Ectodermal cell (in vitro differentiated cells): ENCODE data around the gene MLN.

ENCODE experiments used
- H3K27ac ChIP-seq: 2 replicates; pipeline ENCODE4 v1.7.0; 2013; ENCODE audit warnings: mild to moderate bottlenecking, low read depth, low read length; ENCODE audit not compliant: insufficient read depth, poor library complexity, severe bottlenecking
- H3K27me3 ChIP-seq: 2 replicates; pipeline ENCODE4 v1.7.0; 2013; ENCODE audit warnings: mild to moderate bottlenecking, low read length; ENCODE audit not compliant: insufficient read depth, control insufficient read depth, poor library complexity, severe bottlenecking
- H3K36me3 ChIP-seq: one replicate; pipeline ENCODE4 v1.7.0; 2013; ENCODE audit warnings: low read length; ENCODE audit not compliant: control insufficient read depth, insufficient read depth
- H3K4me1 ChIP-seq: one replicate; pipeline ENCODE4 v1.7.0; 2013; ENCODE audit warnings: low read length; ENCODE audit not compliant: control insufficient read depth, insufficient read depth
- H3K4me3 ChIP-seq: 2 replicates; pipeline ENCODE4 v1.7.0; 2013; ENCODE audit warnings: low read depth, low read length, control low read depth; ENCODE audit not compliant: insufficient read depth
- H3K9me3 ChIP-seq: 2 replicates; pipeline ENCODE4 v1.7.0; 2013; ENCODE audit warnings: mild to moderate bottlenecking, low read length, moderate library complexity; ENCODE audit not compliant: control insufficient read depth
- WGBS, 2 experiments: methylation state at CpG; one replicate each; pipeline ENCODE4 v1.1.7; 2013; ENCODE audit warnings: missing lambda C conversion rate in 2 of 2; 5-methylcytosine and 5-hydroxymethylcytosine counted together

MLN gene

DNA sequence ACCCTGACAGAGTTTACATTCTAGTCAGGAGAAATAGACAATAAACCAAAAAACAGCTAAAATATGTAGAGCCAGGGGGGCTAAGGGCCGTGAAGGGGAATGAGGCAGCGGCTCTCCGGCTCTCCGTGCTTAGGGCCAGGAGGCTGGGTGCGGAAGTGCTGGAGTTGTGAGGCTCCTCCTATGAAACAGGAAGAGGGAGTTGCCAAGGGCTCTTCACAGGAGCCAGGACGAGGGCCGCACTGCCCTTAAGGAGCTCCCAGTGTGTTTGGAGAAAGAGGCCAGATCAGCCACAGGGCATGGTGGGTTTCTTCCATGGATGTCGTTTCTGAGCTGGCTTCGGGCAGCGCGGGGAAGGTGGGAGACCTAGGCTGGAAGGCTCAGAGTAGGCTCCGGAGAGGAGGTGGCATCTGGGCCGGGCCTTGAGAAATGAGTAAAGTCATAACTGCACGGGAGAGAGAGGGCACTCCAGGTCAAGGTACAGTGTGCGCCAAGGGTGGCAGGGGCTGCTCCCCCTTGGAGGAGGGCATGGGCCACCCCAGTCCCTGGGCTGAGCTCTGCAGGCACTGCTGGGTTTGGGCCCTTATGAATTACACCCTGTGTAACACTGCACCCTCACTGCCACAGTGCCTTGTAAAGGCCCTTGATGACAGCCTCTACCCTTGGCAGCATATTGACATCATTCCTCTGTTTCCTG, 20.8 kb upstream of the MLN start:
- Histone ChIP-seq H3K27ac (no peak overlapping the region), H3K9me3 (no peaks in the 10 kb centered on the region), H3K27me3 (no peaks in the 10 kb centered on the region), H3K36me3 (no peaks in the 10 kb centered on the region), H3K4me3 (no peak overlapping the region), H3K4me1 (peaks cover 11% of the 10 kb centered on the region)
- WGBS, 2 experiments: 85 to 89% methylated on average over 15 of the region's 15 CpGs

- no peak overlapping the region for H3K27ac ChIP-seq
- peaks cover 11% of the 10 kb centered on the region for H3K4me1 ChIP-seq
- H3K27me3 ChIP-seq: no peaks in the 10 kb centered on the region
- no peak overlapping the region for H3K4me3 ChIP-seq
- no peaks in the 10 kb centered on the region for H3K36me3 ChIP-seq
- H3K9me3 ChIP-seq: no peaks in the 10 kb centered on the region
- WGBS, 2 experiments: 92 to 98% methylated on average over 2 of the region's 2 CpGs
Measured at GRCh38 chr6:33823806-33824205, 20.0 kb upstream of the MLN start.

DNA sequence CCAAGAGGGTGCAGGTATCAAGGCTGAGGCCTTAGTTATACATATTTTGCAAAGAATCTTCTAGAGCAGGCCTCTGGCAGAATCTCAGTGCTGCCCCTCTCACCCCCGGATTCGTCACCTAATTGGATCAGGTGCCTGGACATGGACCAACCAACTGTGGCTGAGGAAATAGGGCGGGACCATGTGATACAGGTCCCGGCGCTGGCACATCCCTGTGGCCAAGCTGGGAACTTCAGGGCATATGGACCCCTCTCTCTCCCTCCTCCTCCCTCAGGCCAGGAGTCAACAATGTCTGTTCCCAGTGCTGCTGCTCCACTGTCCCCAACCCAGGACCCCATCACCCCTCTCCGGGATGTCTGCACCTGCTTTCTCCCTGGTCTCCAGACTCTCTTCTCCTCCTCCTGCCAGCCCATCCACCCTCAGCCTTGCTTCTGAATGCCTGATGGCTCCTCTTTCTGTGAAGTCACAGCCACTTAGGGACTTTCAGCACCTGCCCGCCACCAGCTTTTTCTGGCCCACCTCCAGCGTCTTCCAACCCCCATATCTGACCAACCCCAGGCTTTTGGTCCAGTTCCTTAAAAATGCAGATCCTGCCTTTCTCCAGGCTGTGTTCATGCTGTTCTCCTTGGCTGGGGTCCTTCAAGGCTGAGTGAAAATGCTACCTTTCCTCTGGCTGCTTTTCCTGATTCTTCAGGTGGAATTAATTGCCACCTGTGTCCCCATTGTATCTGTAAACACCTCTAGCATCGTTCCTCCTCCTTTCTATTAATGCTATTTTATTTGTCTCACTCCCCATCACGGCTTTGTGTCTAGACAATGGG, 19.0 kb upstream of the MLN start:
- Histone ChIP-seq H3K27me3 (no peaks in the 10 kb centered on the region), H3K36me3 (no peaks in the 10 kb centered on the region), H3K27ac (no peak overlapping the region), H3K4me3 (no peak overlapping the region), H3K9me3 (no peaks in the 10 kb centered on the region), H3K4me1 (peaks cover 6% of the 10 kb centered on the region)
- 67 to 71% methylated on average over 10 of the region's 10 CpGs for WGBS, 2 experiments

DNA sequence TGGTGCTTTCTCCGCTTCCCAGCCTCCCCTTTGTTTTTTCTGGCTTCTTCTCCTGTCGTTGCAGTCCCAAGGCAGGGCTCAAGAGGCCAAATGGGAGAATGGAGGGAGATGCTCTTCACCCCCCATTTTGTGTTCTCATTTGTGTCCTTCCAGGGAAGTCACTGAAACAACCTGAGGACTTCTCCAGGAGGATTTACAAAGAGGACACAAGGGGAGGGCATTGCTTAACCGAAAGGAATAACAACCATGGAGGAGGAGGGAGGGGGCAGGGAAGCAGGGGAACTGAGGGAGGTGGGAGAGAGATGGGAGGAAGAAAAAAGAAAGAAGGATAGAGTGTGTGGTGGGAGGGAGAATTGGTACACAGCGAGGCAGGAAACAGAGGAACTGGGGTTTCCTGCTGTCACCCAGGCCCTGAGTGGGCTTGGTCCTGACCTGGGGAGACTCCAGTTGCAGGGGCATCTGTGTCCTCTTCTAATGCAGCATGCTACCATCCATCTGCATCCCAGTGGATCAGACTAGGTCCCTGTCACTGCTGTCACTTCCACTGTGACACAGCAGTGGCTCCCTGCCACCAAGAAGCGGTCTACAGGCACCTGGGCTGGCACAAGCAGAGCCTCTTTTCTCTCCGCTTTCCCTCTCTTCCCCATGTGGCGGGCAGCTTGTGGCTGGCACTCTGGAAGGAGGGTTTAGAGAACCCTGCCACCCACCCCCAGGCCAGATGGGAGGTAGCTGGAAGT, 17.1 kb upstream of the MLN start:
- H3K36me3 ChIP-seq: no peaks in the 10 kb centered on the region
- no peak overlapping the region for H3K27ac ChIP-seq
- H3K27me3 ChIP-seq: no peaks in the 10 kb centered on the region
- WGBS, 2 experiments: 82 to 84% methylated on average over 6 to 7 of the region's 7 CpGs
- H3K9me3 ChIP-seq: no peaks in the 10 kb centered on the region
- H3K4me1 ChIP-seq: peaks cover 3% of the 10 kb centered on the region
- H3K4me3 ChIP-seq: no peak overlapping the region

DNA sequence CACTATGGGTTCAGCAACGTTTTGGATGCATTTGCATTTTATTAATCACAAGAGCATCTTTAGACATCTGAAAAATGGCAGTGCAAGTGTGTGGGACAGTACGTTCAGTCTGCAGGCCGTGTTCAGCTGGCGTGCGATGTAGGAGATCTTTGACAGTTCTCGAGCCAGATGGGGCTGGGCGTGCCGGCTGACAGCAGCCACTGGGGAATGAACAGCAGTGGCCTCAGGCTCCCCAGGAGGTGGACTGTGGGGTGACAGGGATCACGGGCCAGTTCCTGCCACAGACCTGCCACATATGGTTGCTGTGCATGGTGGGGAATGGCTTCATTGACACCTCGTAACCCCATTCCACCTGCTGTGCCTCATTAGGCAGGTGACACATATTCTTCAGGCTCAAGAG, 16.4 kb upstream of the MLN start:
- Histone ChIP-seq H3K4me3 (no peak overlapping the region), H3K9me3 (no peaks in the 10 kb centered on the region), H3K27me3 (no peaks in the 10 kb centered on the region), H3K36me3 (no peaks in the 10 kb centered on the region), H3K4me1 (peaks cover 3% of the 10 kb centered on the region), H3K27ac (no peak overlapping the region)
- 86 to 89% methylated on average over 10 of the region's 10 CpGs for WGBS, 2 experiments

GRCh38 chr6:33819021-33819420, 15.2 kb upstream of the MLN start:
- no peak overlapping the region for H3K27ac ChIP-seq

GRCh38 chr6:33818293-33818692, 14.5 kb upstream of the MLN start:
- no peak overlapping the region for H3K27ac ChIP-seq
- WGBS, 2 experiments: 84 to 87% methylated on average over 3 of the region's 3 CpGs
- no peaks in the 10 kb centered on the region for H3K36me3 ChIP-seq
- H3K9me3 ChIP-seq: no peaks in the 10 kb centered on the region
- no peak overlapping the region for H3K4me3 ChIP-seq
- no peaks in the 10 kb centered on the region for H3K27me3 ChIP-seq
- peaks cover 6% of the 10 kb centered on the region for H3K4me1 ChIP-seq

More at GRCh38 chr6:33819021-33819420, 15.2 kb upstream of the MLN start:
- Histone ChIP-seq H3K9me3 (no peaks in the 10 kb centered on the region), H3K36me3 (no peaks in the 10 kb centered on the region), H3K27me3 (no peaks in the 10 kb centered on the region), H3K4me1 (peaks cover 3% of the 10 kb centered on the region), H3K4me3 (no peak overlapping the region)
- 82 to 91% methylated on average over 4 of the region's 4 CpGs for WGBS, 2 experiments

DNA sequence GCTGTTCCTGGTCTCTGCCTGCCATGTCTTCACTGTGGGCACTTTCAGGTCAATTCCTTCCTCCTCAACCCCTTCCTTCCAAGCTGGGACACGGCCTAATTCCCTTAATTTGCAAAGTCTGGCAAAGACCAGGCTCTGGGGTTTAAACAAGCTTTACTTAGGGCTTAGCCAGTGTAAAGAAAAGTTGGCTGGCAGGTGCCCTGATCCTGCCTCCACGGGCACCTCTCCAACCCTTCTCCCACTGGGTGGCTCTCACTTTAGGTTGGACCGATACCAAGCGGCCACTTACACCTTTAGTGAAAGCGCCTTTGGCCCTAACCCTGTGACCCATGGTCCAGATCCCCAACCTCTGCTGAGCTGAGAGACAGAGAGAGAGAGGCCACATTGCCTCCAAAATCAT, 13.7 kb upstream of the MLN start:
- H3K36me3 ChIP-seq: no peaks in the 10 kb centered on the region
- H3K4me1 ChIP-seq: peaks cover 8% of the 10 kb centered on the region
- 85 to 94% methylated on average over 5 of the region's 5 CpGs for WGBS, 2 experiments
- no peaks in the 10 kb centered on the region for H3K9me3 ChIP-seq
- H3K27ac ChIP-seq: no peak overlapping the region
- no peaks in the 10 kb centered on the region for H3K27me3 ChIP-seq
- no peak overlapping the region for H3K4me3 ChIP-seq

GRCh38 chr6:33816911-33817310, 13.1 kb upstream of the MLN start:
- H3K4me3 ChIP-seq: no peak overlapping the region
- H3K9me3 ChIP-seq: no peaks in the 10 kb centered on the region
- WGBS, 2 experiments: 92% methylated on average over 8 of the region's 8 CpGs
- H3K4me1 ChIP-seq: peaks cover 14% of the 10 kb centered on the region
- no peaks in the 10 kb centered on the region for H3K36me3 ChIP-seq
- no peak overlapping the region for H3K27ac ChIP-seq
- no peaks in the 10 kb centered on the region for H3K27me3 ChIP-seq

GRCh38 chr6:33815854-33816253, 12.1 kb upstream of the MLN start:
- H3K36me3 ChIP-seq: no peaks in the 10 kb centered on the region
- no peaks in the 10 kb centered on the region for H3K27me3 ChIP-seq
- H3K4me1 ChIP-seq: peaks cover 18% of the 10 kb centered on the region
- no peaks in the 10 kb centered on the region for H3K9me3 ChIP-seq
- WGBS, 2 experiments: 71 to 80% methylated on average over 1 of the region's 1 CpG
- no peak overlapping the region for H3K27ac ChIP-seq
- no peak overlapping the region for H3K4me3 ChIP-seq
